Lung (tissue), 12 donors: ENCODE measurements around the gene PLEKHA6. TPM values are rescaled to one million over a fixed set of nuclear protein-coding genes. Genes with fewer than 3 reads are reported as not detected.

Experiments
- ATAC-seq: fragments of 200-7000 bp; cut with Tn5 transposase; one replicate; pipeline ENCODE4 v1.9.1; 2020; ENCODE audit warnings: moderate number of reproducible peaks; ENCODE audit not compliant: insufficient read depth, low FRiP score
- DNase-seq, 3 donors: peaks; one replicate each; pipeline ENCODE4 v3.0.0-alpha.2; 2013 to 2017
- H3K27ac ChIP-seq, 2 donors: one replicate each; pipeline ENCODE4 v1.5.1; 2013; ENCODE audit warnings: mild to moderate bottlenecking in 2 of 2, moderate library complexity in 2 of 2, control low read depth in 1 of 2, inconsistent platforms in 1 of 2, low read depth in 1 of 2, low read length in 1 of 2
- H3K27me3 ChIP-seq, 3 donors: one replicate each; pipeline ENCODE4 v1.5.1; 2013; ENCODE audit warnings: low read length in 2 of 3; ENCODE audit not compliant: control insufficient read depth in 3 of 3, insufficient read depth in 3 of 3
- H3K36me3 ChIP-seq, 4 donors: one replicate each; pipeline ENCODE4 v1.5.1; 2013; ENCODE audit warnings: low read length in 4 of 4, mild to moderate bottlenecking in 1 of 4, moderate library complexity in 1 of 4; ENCODE audit not compliant: control insufficient read depth in 4 of 4, insufficient read depth in 4 of 4
- H3K4me1 ChIP-seq, 5 donors: one replicate each; pipeline ENCODE4 v1.5.1; 2013; ENCODE audit warnings: low read length in 5 of 5, mild to moderate bottlenecking in 2 of 5, moderate library complexity in 1 of 5; ENCODE audit not compliant: control insufficient read depth in 5 of 5, insufficient read depth in 5 of 5
- H3K4me3 ChIP-seq: one replicate; pipeline ENCODE4 v1.5.1; 2013; ENCODE audit warnings: mild to moderate bottlenecking, control low read depth, moderate library complexity
- H3K9ac ChIP-seq, 2 donors: one replicate each; pipeline ENCODE4 v1.5.1; 2013; ENCODE audit warnings: low read length in 2 of 2, control low read depth in 1 of 2; ENCODE audit not compliant: insufficient read depth in 1 of 2
- H3K9me3 ChIP-seq, 4 donors: one replicate each; pipeline ENCODE4 v1.5.1; 2013; ENCODE audit warnings: low read length in 3 of 4, mild to moderate bottlenecking in 1 of 4, moderate library complexity in 1 of 4; ENCODE audit not compliant: control insufficient read depth in 4 of 4, insufficient read depth in 3 of 4
- WGBS, 2 donors: extraction: QIAGEN DNeasy Blood & Tissue Kit; methylation state at CpG; one replicate each; pipeline ENCODE4 v1.1.7; 2013; 5-methylcytosine and 5-hydroxymethylcytosine counted together
- polyA plus RNA-seq, 2 donors: library from polyadenylated mRNA; stranded (reverse); fragments of 200-250 nt; gene quantifications; one replicate each; pipeline ENCODE4 v1.2.1, GENCODE V29; 2013
- total RNA-seq, 2 donors: library from RNA; depleted of rRNA in 1 of 2; stranded (reverse); fragments of >200 nt in 1 of 2; gene quantifications; one replicate each; pipeline ENCODE4 v1.2.1, GENCODE V29; 2014 to 2021
- TF ChIP-seq, protein P1 (sequence below): IDR thresholded peaks from 2 replicates; pipeline ENCODE4 v1.5.1; 2012; ENCODE audit warnings: mild to moderate bottlenecking; ENCODE audit errors: control extremely low read depth, extremely low read depth
- donor health status: control.
- donor health status: control.
- donor health status: Bipolar disorder and iron deficiency.
- donor health status: healthy.
- donor health status: DM: yes; HTN: yes; CAD: no.

PLEKHA6 gene
- total and polyA plus RNA-seq, 4 donors = 0.88 to 10.5 (median 3.3) TPM

DNA sequence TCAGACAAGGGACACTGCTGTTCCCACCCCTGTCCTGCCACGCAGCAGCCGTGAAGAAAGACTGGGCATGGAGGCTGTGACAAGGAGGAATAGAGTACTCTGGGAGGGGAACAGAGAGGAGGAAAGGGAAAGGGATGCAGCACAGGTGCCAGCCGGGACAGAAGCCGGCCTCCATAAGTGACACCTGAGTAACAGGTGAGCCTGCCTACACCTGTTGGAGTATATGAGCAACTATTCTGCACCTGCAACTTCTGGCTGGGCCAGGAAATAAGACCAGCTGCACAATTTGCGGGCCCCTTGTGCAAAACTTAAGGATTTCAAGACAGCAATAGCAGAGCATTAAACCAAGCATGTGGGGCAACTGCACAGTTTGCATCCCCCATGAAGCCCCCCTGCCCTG is 73.4 kb downstream of the PLEKHA6 start:
- ATAC-seq (no peak), DNase-seq (no peak)
- H3K4me1 ChIP-seq = peaks cover 14 to 61% (median 21%) of the 10 kb centered on the region in 5 donors
- no peaks in the 10 kb centered on the region for H3K27me3 ChIP-seq
- H3K27ac ChIP-seq = peak overlapping the region; percentile 72 to 75
- H3K36me3 ChIP-seq = no peaks in the 10 kb centered on the region
- no peak overlapping the region for H3K9ac ChIP-seq
- TF ChIP-seq, protein P1, sequence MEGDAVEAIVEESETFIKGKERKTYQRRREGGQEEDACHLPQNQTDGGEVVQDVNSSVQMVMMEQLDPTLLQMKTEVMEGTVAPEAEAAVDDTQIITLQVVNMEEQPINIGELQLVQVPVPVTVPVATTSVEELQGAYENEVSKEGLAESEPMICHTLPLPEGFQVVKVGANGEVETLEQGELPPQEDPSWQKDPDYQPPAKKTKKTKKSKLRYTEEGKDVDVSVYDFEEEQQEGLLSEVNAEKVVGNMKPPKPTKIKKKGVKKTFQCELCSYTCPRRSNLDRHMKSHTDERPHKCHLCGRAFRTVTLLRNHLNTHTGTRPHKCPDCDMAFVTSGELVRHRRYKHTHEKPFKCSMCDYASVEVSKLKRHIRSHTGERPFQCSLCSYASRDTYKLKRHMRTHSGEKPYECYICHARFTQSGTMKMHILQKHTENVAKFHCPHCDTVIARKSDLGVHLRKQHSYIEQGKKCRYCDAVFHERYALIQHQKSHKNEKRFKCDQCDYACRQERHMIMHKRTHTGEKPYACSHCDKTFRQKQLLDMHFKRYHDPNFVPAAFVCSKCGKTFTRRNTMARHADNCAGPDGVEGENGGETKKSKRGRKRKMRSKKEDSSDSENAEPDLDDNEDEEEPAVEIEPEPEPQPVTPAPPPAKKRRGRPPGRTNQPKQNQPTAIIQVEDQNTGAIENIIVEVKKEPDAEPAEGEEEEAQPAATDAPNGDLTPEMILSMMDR = no peak
- H3K4me3 ChIP-seq = no peak overlapping the region
- 68 to 79% methylated on average over 5 of the region's 5 CpGs for WGBS, 2 donors
- H3K9me3 ChIP-seq = no peaks in the 10 kb centered on the region

DNA sequence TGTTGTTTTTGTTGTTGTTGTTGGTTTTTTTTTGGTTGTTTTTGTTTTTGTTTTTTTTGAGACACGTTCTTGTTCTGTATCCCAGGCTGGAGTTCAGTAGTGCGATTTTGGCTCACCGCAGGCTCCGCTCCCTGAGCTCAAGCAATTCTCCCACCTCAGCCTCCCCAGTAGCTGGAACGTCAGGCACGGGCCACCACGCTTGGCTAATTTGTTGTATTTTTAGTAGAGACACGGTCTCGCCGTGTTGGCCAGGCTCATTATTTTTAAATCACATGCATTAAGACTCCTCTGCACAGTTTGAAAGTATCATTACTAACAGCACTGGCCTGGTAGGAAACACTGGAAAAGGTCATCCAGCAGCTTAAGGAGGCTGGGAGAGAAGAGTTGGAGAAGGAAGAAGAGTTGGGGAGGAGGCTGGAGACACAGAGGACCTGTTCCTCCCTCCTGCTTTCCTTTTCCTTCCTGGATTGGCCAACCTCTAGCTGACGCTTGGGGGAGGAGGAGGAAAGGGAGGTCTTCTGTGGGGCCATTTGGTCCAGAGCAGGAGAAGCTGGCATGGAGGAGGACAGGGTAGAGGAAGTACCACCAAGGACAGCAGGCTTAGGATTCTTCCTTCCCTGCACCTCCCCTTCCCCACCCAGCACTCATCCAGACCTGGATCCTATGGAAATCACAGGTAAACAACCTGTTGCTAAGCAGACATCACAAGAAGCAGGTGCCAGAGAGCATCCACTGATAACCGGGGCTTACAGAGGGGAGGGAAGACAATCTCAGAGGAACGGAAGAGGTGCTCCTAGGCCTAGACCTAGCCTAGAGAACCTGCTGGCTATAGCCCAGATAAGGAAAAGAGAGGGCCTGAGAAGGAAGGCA is 74.1 kb downstream of the PLEKHA6 start:
- WGBS, 2 donors = 87 to 91% methylated on average over 12 of the region's 13 CpGs
- DNase-seq (no peak), ATAC-seq (no peak)
- TF ChIP-seq, protein P1 = no peak
- Histone ChIP-seq H3K27me3 (no peaks in the 10 kb centered on the region), H3K4me1 (peaks cover 16 to 67% (median 24%) of the 10 kb centered on the region in 5 donors), H3K36me3 (no peaks in the 10 kb centered on the region), H3K4me3 (no peak overlapping the region), H3K9ac (no peak overlapping the region), H3K27ac (peak overlapping the region in 1 of 2 donors; percentile 34), H3K9me3 (peaks cover 0 to 2% (median 0%) of the 10 kb centered on the region in 4 donors)

DNA sequence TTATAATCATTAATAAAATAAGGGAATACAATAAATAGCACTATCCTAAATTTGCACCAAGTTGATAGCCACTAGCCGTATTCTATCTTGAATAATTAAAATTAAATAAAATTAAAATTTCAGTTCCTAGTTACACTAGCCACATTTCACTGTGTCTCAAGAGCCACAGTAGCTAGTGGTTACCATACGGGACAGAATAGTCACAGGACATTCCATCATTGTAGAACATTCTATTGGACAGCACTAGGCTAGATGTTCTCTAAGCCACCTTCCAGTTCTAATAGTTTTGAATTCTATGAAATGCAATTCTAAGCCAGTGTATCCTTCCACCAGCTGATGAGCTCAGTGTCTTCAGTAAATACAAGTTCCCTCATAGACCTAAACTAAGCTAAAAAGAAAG is 74.8 kb downstream of the PLEKHA6 start:
- no peak overlapping the region for H3K27ac ChIP-seq
- 82 to 88% methylated on average over 2 of the region's 2 CpGs for WGBS, 2 donors

More for the DNA sequence above, 74.8 kb downstream of the PLEKHA6 start:
- no peak overlapping the region for H3K9ac ChIP-seq
- peaks cover 16 to 75% (median 32%) of the 10 kb centered on the region in 5 donors for H3K4me1 ChIP-seq
- H3K9me3 ChIP-seq = peaks cover 0 to 4% (median 0%) of the 10 kb centered on the region in 4 donors
- no peaks in the 10 kb centered on the region for H3K36me3 ChIP-seq
- TF ChIP-seq, protein P1 = no peak
- H3K27me3 ChIP-seq = no peaks in the 10 kb centered on the region
- DNase-seq (no peak), ATAC-seq (no peak)
- no peak overlapping the region for H3K4me3 ChIP-seq
